Measurements from ENCODE around the gene ACAD10. TPM values are rescaled to one million over a fixed set of nuclear protein-coding genes. Genes with fewer than 3 reads are reported as not detected.
"Not testable (repeated sequence)": the region's sequence is repeated elsewhere in the genome, so short reads cannot be mapped to it uniquely, and the experiment has no call there.

The ACAD10 gene
- total RNA-seq, 1 donor from 2014 or later, result 29.5 TPM

DNA sequence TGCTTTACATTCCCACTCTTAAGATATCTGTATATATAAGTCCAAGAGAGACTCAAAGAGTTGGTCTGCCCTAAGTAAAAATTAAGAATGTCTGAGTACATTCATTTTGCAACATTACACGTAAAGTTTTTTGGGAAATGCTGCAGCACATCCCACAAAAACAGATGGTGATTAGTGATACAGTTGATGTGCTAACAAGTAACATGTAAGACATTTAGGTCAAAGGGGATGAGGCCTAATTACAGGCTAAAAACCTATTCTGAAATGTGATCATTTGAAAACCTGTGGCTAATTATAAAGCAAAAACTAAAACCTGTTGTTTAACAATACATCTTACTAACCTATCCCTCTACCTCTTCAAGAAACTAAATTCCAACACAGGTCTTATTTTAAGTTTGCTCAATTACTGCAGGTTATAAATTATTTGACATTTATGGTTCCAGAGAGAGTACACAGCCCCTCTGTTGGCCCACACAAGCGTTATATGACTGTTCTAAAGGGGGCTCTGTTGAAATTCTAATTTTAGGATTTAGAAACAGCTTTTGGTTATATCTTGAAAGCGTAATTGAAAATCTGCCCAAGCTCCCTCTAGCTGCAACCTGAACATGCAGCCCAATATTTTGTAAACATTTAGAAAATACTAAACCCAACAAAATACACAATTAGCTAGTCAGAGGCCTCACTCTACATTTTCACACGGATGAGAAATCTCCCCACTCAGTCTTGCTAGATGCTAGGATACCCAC lies 43.0 kb upstream of the ACAD10 start:
- H3K9me3 Mint-ChIP-seq (ENCODE audit: unreplicated experiment), result no peaks in the 10 kb centered on the region
- no peak overlapping the region for H3K4me3 Mint-ChIP-seq (ENCODE audit: unreplicated experiment)
- H3K4me1 Mint-ChIP-seq (ENCODE audit: unreplicated experiment), result peaks cover 1% of the 10 kb centered on the region
- H3K27me3 Mint-ChIP-seq (ENCODE audit: unreplicated experiment), result no peaks in the 10 kb centered on the region
- no peak for TF ChIP-seq CTCF (IDR thresholded peaks at IDR 0.05)
- H3K36me3 Mint-ChIP-seq (ENCODE audit: unreplicated experiment), result peaks cover 47% of the 10 kb centered on the region
- DNase-seq (ENCODE audit: extremely low spot score, unreplicated experiment), result no peak
- no peak overlapping the region for H3K27ac Mint-ChIP-seq (ENCODE audit: unreplicated experiment)

DNA sequence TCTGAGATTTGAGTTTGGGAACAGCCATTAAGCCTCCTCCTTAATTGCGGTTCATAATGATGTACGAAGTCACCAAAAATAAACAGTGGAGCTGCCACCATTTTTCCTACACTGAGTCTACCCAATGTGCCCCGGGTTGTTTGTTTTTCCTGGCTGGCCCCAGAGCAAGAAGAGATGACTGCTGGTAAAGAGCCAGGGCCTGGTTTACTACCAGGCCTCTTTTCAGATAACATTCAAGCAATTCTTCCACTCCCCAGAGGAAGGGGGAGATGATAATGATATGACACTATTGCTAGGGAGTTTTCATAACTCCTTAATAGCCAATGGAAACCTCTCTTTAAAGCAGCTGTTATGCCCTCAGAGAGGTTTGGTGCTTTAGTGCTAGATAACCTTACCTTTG lies 42.4 kb upstream of the ACAD10 start:
- Mint-ChIP-seq H3K36me3 (ENCODE audit: unreplicated experiment) (peaks cover 47% of the 10 kb centered on the region), H3K9me3 (ENCODE audit: unreplicated experiment) (no peaks in the 10 kb centered on the region), H3K4me1 (ENCODE audit: unreplicated experiment) (peaks cover under 1% of the 10 kb centered on the region), H3K4me3 (ENCODE audit: unreplicated experiment) (no peak overlapping the region), H3K27ac (ENCODE audit: unreplicated experiment) (no peak overlapping the region), H3K27me3 (ENCODE audit: unreplicated experiment) (no peaks in the 10 kb centered on the region)
- no peak for TF ChIP-seq CTCF (IDR thresholded peaks at IDR 0.05)
- no peak for DNase-seq (ENCODE audit: extremely low spot score, unreplicated experiment)

DNA sequence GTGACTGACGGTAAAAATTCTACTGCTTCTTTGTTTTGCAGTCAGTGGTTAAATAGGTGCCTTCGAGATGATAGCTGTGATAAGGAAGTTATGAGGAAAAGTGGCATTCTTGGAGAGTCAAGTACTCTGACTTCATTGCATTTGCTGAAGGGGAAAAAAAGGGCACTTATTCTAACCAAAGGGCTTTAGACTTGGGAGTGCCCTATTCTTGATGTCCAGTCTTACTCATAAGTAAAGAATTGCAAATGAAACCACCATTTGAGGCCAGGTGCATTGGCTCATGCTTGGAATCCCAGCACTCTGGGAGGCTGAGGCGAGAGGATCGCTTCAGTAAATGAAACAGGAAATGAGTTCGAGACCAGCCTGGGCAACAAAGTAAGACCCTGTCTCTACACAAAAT lies 40.4 kb upstream of the ACAD10 start:
- H3K27ac Mint-ChIP-seq (ENCODE audit: unreplicated experiment), result no peak overlapping the region

GRCh38 chr12:111650912-111651311 lies 34.9 kb upstream of the ACAD10 start:
- no peak for DNase-seq (ENCODE audit: extremely low spot score, unreplicated experiment)
- Mint-ChIP-seq H3K4me1 (ENCODE audit: unreplicated experiment) (no peaks in the 10 kb centered on the region), H3K9me3 (ENCODE audit: unreplicated experiment) (no peaks in the 10 kb centered on the region), H3K4me3 (ENCODE audit: unreplicated experiment) (no peak overlapping the region), H3K27ac (ENCODE audit: unreplicated experiment) (no peak overlapping the region), H3K36me3 (ENCODE audit: unreplicated experiment) (peaks cover 38% of the 10 kb centered on the region), H3K27me3 (ENCODE audit: unreplicated experiment) (no peaks in the 10 kb centered on the region)
- TF ChIP-seq CTCF (IDR thresholded peaks at IDR 0.05), result no peak

More for the DNA sequence above, 40.4 kb upstream of the ACAD10 start:
- Mint-ChIP-seq H3K4me1 (ENCODE audit: unreplicated experiment) (no peaks in the 10 kb centered on the region), H3K4me3 (ENCODE audit: unreplicated experiment) (no peak overlapping the region), H3K9me3 (ENCODE audit: unreplicated experiment) (no peaks in the 10 kb centered on the region), H3K27me3 (ENCODE audit: unreplicated experiment) (no peaks in the 10 kb centered on the region), H3K36me3 (ENCODE audit: unreplicated experiment) (peaks cover 50% of the 10 kb centered on the region)
- TF ChIP-seq CTCF (IDR thresholded peaks at IDR 0.05), result no peak
- no peak for DNase-seq (ENCODE audit: extremely low spot score, unreplicated experiment)

DNA sequence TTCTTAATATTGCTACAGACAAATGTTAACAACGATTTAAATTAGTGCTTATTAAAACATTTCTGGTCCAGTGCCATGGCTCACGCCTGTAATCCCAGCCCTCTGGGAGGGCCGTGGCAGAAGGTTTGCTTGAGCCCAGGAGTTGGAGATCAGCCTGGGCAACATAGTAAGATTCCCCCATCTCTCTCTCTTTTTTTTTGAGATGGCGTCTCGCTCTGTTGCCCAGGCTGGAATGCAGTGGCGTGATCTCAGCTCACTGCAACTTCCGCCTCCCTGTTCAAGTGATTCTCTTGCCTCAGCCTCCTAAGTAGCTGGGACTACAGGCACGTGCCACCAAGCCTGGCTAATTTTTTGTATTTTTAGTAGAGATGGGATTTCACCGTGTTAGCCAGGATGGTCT lies 33.3 kb upstream of the ACAD10 start:
- H3K4me3 Mint-ChIP-seq (ENCODE audit: unreplicated experiment); H3K27ac Mint-ChIP-seq (ENCODE audit: unreplicated experiment); H3K27me3 Mint-ChIP-seq (ENCODE audit: unreplicated experiment); DNase-seq (ENCODE audit: extremely low spot score, unreplicated experiment); H3K4me1 Mint-ChIP-seq (ENCODE audit: unreplicated experiment); H3K9me3 Mint-ChIP-seq (ENCODE audit: unreplicated experiment): not testable (repeated sequence)
- H3K36me3 Mint-ChIP-seq (ENCODE audit: unreplicated experiment), result peaks cover 28% of the 10 kb centered on the region
